KBM-7 (cell line): ENCODE results near the gene TMX2.
"Not testable (repeated sequence)": the region's sequence is repeated elsewhere in the genome, so short reads cannot be mapped to it uniquely, and the experiment has no call there.

Experiments used
- DNase-seq: peaks from one replicate; pipeline ENCODE4 v3.0.0-alpha.2; 2015
- in situ Hi-C: fragments of 300-500 bp; cut with MboI; formaldehyde crosslinking; loops from 2 replicates; pipeline ENCODE4 v1.14.3; 2020; ENCODE audit warnings: low sequenced_read_pairs, low pct_unique_long_range_greater_than_20kb, mixed read lengths

Gene TMX2

DNA sequence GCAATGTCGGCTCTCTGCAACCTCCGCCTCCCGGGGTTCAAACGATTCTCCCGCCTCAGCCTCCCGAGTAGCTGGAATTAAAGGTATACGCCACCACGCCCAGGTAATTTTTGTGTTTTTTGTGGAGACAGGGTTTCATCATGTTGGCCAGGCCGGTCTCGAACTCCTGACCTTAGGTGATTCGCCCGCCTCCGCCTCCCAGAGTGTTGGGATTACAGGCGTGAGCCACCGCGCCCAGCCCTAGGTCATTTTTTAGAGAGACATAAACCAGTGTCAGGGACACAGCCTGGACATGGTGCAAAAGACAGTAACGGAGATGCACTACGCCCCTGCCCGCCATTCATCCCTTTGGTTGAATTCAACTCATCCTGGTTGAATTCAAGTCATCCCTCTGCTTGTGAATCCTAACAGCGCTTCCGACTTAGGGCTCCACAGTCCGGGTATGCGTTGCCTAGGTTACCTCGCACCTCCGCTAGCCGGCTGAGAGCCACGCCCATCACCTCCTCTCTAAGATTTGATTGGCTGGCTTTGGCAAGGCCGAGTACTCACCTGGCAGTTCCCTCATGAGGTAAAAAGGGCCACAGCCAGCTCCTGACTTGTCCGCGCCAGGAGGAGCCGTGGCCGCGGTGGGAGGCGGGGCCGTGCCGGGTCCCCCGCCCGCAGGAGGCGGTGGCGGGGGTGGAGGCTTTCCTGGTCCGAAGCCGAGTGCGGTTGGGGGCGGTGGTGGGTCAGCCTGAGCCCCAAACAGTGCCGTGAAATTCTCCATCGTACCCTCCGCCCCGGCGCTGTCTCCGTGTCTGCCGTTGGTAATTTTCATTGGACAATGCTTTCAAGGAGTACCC is 758 bp upstream of the TMX2 start, which contains the start of gene MED19:
MED19 (minus strand) TSS at position 802 of the 842 bp plus-strand sequence; CDS start at position 766, 36 bp downstream.
- peak; percentile 79 for DNase-seq
- in situ Hi-C loops: no loop called here

DNA sequence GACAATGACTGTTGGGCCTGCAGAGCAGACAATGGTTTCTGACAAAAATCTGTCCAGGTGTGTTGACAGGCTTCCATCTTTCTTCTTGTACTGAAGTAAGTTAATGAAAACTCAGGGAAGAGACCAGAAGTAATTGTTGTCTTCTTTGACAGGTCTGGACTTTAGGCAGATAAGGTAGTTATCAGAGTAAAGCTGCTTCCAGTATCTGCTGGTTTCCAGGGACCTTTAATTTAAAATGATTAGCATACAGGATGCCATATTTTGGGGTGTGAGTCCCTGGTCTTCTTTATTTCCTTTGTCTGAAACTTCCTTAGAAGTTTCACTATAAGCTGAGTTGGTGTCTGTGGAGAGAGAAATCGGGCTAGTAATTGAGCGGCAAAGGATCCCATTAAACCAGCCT is 1.4 kb downstream of the TMX2 start:
- in situ Hi-C loops: no loop called here
- DNase-seq: no peak

DNA sequence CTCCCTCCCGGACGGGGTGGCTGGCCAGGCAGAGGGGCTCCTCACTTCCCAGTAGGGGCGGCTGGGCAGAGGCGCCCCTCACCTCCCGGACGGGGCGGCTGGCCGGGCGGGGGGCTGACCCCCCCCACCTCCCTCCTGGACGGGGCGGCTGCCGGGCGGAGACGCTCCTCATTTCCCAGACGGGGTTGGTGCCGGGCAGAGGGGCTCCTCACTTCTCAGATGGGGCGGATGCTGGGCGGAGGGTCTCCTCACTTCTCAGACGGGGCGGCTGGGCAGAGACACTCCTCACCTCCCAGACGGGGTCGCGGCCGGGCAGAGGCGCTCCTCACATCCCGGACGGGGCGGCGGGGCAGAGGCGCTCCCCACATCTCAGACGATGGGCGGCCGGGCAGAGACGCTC is 4.3 kb downstream of the TMX2 start:
- in situ Hi-C loops, DNase-seq: not testable (repeated sequence)

DNA sequence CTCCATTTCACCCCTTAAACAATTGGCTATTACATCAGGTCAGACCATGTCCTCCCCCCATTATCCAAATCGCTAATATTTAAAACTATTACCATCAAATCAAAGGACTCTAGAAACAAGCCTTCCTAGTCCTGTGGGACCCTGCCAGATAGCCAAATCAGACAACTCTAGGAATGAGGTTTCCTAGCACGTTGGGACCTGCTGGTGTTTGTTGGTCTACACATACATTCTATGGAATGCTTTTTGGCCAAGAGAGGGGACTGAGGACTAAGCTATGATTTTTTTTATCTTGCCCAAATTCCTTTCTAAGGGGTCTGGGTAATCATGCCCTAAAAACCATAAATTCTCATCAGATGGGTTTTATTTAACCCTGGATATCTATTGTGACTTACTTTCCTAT is 14.8 kb downstream of the TMX2 start:
- in situ Hi-C loops: no loop called here
- DNase-seq: no peak

DNA sequence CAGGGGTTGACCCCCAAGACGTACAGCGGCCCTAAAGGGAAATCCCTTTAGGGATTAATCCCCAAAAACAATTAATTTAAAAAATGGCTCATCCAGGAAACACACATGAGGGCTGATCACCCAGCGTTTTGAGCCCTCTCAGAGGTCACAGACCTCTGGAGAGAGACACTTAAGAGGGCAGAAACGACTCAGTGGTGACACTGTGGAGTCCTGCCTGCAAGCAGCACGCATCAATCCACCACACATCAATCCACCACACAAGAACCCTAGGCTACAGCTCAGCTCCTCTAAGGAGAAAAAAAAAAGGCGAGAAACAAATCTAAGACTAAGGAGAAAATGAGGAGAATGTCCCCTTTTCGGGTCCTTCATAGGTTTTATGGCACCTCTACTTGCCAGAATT is 16.4 kb downstream of the TMX2 start:
- no peak for DNase-seq
- in situ Hi-C loops: no loop called here

DNA sequence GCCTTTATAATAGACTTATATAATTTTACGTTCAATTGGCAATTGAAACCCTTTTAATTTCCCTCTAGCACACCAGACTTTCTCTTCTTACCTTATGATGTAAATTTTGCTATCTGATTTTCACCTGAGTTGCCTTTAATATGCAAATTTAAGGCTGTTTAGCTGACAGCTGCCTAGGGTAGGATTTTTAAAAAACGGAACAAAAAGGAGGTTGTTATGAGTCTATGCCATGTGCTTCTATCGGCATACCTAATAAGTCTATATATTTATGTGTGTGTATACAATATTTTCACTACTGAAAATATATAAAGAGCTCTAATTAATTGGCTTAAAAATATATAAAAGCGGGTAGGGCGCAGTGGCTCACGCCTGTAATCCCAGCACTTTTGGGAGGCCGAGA is 17.1 kb downstream of the TMX2 start:
- in situ Hi-C loops: no loop called here
- no peak for DNase-seq

DNA sequence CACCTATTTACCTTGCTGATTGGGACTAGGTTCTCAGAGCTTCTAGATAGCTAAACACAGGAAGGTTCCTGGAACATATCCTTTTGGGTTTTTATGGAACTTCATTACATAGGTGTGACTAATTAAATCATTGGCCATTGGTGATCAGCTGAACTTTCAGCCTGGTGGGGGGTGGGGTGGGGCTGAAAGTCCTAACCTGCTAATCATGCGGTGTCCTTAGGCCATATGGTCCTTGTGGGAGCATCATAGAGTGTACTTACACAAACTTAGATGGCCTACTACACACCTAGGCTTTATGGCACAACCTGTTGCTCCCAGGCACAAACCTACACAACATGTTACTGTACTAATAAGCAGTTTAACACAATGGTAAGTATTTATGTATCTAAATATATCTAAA is 20.3 kb downstream of the TMX2 start:
- DNase-seq: no peak
- in situ Hi-C loops: no loop called here

DNA sequence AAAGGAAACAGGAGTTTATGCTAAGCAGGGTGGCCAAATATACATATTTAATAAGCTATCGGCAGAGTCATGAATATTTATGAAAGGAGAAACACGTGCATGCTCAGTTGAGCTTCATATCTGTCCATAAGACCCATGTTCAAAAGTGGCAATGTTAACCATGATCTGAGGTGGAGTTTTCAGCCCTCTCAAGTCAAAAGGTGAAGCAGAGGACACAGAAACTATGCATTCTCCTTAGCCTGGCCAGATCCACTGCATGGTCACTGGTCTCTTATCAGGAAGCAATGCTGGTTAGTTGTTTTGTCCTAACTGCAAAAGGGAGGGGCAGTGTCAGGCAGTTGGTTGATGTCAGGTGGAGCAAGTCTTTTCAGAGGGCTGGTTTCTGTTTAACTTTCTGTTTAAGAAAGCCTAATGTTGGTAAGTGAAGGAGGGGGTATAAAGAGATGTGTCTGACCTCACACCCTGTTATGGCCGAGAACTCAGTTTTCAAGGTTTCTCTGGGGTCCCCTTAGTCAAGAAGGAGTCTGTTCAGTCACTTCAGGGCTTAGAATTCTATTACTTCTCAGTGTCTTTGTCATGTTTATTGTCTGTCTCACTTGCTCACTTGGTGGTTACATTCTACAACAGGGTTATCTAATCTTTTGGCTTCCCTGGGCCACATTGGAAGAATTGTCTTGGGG is 23.4 kb downstream of the TMX2 start:
- in situ Hi-C loops: no loop called here
- no peak for DNase-seq

DNA sequence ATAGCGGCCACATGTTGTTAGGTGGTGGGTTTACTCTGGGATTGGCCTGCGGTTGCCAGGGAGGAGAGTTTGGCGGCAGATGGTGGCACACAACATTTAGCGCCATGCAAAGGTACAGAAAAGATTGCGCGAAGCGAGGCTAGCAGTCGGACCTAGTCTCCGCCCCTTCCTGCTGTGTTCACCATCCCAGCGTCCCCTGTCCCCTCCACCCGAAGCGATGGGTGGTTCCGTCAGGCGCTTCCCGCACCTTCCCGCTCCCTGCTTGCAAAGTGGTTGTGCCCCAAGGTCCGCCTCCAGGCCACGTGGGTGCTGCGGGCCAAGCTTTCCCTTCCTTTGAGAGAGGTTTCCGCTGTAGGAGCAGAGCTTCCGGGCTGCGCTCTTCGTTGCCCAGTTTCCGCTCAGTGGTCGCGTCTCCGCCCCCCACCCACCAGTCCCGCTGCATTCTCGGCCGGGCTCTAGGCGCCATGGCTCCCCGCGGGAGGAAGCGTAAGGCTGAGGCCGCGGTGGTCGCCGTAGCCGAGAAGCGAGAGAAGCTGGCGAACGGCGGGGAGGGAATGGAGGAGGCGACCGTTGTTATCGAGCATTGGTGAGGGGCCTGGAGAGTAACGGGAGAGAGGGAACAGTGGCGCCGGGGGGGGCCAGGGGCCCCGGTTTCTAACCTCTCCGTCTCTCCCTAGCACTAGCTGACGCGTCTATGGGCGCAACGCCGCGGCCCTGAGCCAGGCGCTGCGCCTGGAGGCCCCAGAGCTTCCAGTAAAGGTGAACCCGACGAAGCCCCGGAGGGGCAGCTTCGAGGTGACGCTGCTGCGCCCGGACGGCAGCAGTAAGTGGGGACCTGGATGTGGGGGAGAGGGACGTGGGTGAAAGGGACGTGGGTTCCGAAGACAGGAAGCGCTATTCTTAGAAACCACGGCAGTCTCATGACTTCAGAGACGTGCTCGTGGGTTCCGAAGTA is 29.0 kb downstream of the TMX2 start, which contains the start of gene SELENOH:
SELENOH (plus strand) TSS at position 360 of the 955 bp plus-strand sequence; CDS start at position 465, 105 bp downstream.
- in situ Hi-C loops: no loop called here
- DNase-seq: peak; percentile 99

DNA sequence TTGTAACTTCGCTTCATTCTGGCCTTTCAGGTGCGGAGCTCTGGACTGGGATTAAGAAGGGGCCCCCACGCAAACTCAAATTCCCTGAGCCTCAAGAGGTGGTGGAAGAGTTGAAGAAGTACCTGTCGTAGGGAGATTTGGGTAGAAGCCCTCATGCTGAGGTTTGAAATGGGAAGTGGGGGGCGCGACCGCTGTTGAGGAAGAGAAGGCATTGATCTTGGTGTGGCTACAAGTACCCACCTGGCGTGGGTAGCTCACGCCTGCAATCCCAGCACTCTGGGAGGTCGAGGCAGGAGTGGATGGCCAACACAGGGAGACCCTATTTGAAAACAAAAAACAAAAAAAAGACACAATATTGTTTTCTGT is 29.7 kb downstream of the TMX2 start:
- DNase-seq: peak; percentile 57
- in situ Hi-C loops: no loop called here

DNA sequence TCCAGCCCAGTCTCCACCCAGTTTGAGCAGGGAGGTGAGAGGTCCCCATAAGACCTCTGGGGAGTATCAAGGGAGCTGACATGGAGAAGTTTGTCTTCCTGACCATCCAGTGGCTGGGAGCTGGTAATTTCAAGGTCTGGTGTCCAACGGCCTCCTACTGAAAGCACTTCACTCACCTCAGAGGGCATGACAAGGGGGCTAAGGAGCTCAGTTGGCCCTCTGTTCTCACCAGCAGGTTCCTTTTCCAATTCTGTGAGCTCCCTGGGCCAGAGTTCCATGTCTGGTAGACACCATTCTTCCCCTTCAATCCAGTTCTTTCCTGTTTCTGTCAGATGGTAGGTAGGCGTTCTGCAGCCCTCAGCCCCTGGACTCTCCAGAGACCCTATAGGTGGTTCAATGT is 32.0 kb downstream of the TMX2 start:
- no peak for DNase-seq
- in situ Hi-C loops: no loop called here

DNA sequence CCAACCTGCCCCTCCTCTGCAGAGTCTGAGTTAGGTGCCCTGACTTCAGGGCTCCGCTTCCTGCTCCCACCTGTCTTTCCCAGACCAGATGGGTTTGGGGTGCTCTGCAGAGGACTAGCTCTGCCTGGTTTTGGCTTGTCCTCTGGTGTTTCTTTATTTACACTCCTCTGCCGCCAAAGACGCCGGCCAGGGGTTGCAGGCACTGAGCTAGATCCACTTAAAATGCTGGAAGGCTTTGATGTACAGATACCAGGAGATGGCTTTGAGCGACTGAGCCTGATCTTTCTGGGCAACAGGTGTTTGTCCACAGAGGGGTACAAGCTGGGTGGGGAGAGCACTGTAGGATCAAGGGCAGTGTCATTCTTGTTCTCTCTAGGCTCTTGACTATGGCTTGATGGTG is 32.8 kb downstream of the TMX2 start:
- in situ Hi-C loops: no loop called here
- no peak for DNase-seq

DNA sequence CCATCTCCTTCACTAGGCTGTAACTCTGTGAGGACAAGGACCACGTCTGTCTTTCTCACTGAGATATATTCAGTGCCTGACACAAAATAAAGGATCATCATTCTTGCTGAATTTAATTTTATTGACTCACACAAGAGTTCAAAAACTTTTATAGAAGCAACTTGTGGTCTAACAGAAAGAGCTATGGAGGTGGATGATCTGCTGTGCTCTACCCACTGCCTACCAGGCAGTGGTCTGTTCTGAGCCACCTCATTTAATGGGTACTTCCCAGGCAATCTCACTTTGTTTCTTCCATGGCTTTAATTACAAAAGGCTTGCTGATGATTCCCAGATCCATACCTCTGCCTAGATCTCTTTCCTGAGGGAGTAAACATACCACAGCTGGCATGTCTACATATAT is 34.5 kb downstream of the TMX2 start:
- no peak for DNase-seq
- in situ Hi-C loops: no loop called here

DNA sequence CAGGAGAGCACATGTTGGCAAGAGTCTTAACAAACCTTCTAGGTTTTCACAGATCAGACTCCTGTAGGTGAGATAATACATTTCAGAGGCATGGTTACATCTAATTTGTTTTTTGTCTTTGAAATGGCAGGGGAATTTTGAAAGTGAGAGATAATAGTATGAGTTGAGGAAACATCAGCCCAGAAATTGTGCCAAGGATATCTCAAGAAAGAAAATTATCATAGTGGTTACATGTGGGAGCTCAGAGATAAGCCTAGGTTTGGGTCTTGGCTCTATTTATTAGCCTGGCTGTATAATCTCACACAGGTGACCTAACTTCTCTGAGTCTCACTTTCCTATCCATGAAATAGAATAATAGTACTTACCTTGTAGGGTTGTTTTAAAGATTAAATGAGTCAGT is 38.8 kb downstream of the TMX2 start:
- in situ Hi-C loops: no loop called here
- no peak for DNase-seq

DNA sequence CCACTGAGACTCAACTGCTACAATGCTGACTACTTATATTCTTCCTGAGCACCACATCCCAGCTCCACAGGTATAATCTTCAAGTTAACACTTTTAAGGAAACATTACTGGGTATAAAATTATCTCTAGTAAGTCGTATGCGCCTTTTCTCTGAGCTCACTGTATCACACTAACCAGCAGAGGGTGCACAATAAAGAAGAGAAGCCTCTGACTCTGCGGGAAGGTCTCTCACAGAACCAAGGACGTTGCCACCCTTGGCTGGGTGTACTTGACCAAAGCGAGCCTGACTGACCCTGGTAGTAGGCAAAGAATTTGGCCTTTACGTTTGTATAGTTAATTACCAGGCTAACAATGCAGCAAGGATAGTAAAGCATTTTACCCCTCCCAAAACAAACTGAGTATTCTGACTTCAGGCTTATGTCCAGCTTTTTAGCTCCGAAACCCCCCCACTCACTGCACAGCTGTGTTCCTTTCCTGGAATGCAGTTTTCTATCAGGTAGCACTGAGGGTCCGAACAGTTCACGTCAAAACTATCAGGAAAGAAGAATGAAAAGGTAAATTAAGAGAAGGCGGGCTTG is 39.4 kb downstream of the TMX2 start, which contains the start of gene BTBD18:
BTBD18 (minus strand) TSS at position 144 of the 578 bp plus-strand sequence. CDS start 631 bp downstream, outside the sequence.
- DNase-seq: peak; percentile 35
- in situ Hi-C loops: no loop called here

DNA sequence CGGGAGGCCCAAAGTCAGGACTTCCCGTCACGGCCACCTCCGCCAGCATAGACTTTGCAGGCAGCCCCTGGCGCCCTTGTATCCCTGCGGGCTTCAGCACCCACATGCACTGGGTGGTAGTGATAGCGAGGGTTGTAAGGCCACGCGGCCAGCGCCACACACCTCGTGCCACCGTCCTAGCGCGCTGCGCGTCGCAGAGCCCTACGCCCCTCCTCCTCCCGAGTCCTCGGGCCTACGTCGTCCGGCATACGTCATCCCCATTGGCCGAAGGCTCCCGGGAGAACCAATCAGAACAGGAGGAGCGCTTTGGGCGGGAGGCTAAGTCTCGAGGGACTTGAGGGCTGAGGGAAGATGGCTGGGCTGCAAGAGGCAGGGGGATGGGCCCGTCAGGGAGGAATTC is 40.6 kb downstream of the TMX2 start:
- in situ Hi-C loops: no loop called here
- DNase-seq: no peak

DNA sequence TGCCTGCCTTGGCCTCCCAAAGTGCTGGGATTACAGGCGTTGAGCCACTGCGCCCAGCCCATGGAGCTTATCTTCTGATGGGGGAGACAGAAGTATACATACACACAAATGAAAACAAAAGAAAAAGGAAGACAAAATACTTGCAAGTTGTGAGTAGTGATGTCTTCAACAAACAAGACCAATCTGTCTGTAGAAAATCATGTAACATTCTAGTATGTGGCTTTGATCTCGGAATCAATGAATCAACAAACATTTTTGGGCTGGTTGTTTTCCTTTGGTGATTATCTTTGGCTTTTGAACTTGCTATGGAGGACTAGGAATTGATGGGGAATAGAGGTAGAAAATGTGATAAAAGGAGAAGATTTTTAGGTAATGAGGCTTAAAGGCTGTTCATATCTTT is 45.8 kb downstream of the TMX2 start:
- in situ Hi-C loops: no loop called here
- DNase-seq: no peak

DNA sequence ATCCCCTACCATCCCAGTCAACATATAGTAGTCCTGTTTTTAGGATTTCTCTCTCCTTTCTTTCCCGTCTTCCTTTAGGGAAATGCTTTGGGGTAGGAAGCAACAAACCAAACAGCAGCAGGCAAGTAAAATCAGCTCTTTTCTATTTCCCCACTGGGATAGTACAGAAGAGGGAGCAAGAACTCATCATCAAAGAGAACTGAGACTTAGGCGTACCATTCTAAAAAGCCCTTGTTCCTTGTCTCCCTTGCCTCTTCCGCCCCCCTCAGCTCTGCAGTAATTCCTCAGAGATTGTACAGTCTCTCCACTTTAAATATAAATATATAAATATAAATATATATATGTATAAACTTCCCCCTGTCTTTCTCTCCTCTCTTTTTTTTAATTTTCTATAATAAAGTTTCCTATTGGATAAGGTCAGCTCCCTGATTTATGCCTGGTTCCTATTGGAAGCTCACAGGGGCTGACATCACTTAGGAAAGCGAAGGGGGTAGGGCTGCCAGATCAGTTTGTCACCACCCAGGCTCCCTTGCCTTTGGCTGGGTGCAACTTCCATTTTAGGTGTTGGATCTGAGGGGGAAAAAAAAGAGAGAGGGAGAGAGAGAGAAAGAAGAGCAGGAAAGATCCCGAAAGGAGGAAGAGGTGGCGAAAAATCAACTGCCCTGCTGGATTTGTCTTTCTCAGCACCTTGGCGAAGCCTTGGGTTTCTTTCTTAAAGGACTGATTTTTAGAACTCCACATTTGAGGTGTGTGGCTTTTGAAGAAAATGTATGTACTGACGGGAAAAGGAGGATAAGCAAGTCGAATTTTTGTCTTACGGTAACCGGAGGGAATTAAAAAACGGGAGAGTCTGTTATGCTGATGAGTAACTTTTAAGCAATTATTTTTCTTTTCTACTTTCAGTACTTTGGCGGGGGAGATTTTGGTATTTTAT is 49.2 kb downstream of the TMX2 start, which contains the start of gene CTNND1:
CTNND1 (plus strand) TSS at position 502 of the 934 bp plus-strand sequence. CDS start 29,677 bp downstream, outside the sequence.
- no peak for DNase-seq
- in situ Hi-C loops: no loop called here
